HepG2 (cell line): ENCODE results near the gene SLC5A10. TPM values are rescaled to one million over a fixed set of nuclear protein-coding genes. Genes with fewer than 3 reads are reported as not detected.
A peak's percentile ranks its signal among the peaks of the same experiment; 100 is the strongest.

Experiments used
- BRF2 ChIP-seq: sonication (generic); formaldehyde crosslinking; IDR thresholded peaks from 2 replicates; pipeline ENCODE4 v1.8.1; 2022; ENCODE audit warnings: mild to moderate bottlenecking, missing genetic modification reagents
- CAMTA2 ChIP-seq: sonication (generic); formaldehyde crosslinking; IDR thresholded peaks from 2 replicates; pipeline ENCODE4 v1.4.0; 2020; ENCODE audit warnings: mild to moderate bottlenecking, missing genetic modification reagents, borderline replicate concordance
- EHMT2 ChIP-seq: fragments of 200-600 bp; sonication (generic); IDR thresholded peaks from 2 replicates; pipeline ENCODE4 v1.7.0; 2017; ENCODE audit warnings: antibody characterized with exemption, low read depth, low read length, borderline replicate concordance
- HMGA1 ChIP-seq: sonication (generic); formaldehyde crosslinking; conservative IDR thresholded peaks from 2 replicates; pipeline ENCODE4 v1.4.0; 2020; ENCODE audit warnings: missing genetic modification reagents
- HOXA3 ChIP-seq: sonication (generic); formaldehyde crosslinking; IDR thresholded peaks from 2 replicates; pipeline ENCODE4 v1.5.0; 2020; ENCODE audit warnings: missing genetic modification reagents
- MTA3 ChIP-seq: sonication (generic); formaldehyde crosslinking; IDR thresholded peaks from 2 replicates; pipeline ENCODE4 v1.4.0; 2020; ENCODE audit warnings: missing genetic modification reagents
- NCOA2 ChIP-seq: sonication (generic); formaldehyde crosslinking; IDR thresholded peaks from 2 replicates; pipeline ENCODE4 v1.8.0; 2022; ENCODE audit warnings: inconsistent platforms
- NFKB2 ChIP-seq: sonication (generic); formaldehyde crosslinking; IDR thresholded peaks from 2 replicates; pipeline ENCODE4 v1.4.0; 2020; ENCODE audit warnings: missing genetic modification reagents, borderline replicate concordance
- PAX8 ChIP-seq: sonication (generic); formaldehyde crosslinking; IDR thresholded peaks from 2 replicates; pipeline ENCODE4 v1.8.0; 2022; ENCODE audit warnings: mild to moderate bottlenecking, missing genetic modification reagents, borderline replicate concordance
- PHF21A ChIP-seq: sonication (generic); formaldehyde crosslinking; IDR thresholded peaks from 2 replicates; pipeline ENCODE4 v1.5.0; 2020; ENCODE audit warnings: mild to moderate bottlenecking, missing genetic modification reagents
- ZBTB40 ChIP-seq, 2 experiments: fragments of 450-650 bp in 1 of 2; sonication (generic) in 1 of 2; formaldehyde crosslinking in 1 of 2; IDR thresholded peaks; 2 replicates each; pipeline versions ENCODE4 v1.6.1 to v1.8.0; 2016 to 2022; ENCODE audit warnings: antibody characterized with exemption in 1 of 2, mild to moderate bottlenecking in 1 of 2, missing genetic modification reagents in 1 of 2
- ZFP91 ChIP-seq: sonication (generic); formaldehyde crosslinking; IDR thresholded peaks from 2 replicates; pipeline ENCODE4 v1.9.0; 2022; ENCODE audit warnings: missing genetic modification reagents, mild to moderate bottlenecking, borderline replicate concordance
- ZIK1 ChIP-seq: sonication (generic); formaldehyde crosslinking; IDR thresholded peaks from 2 replicates; pipeline ENCODE4 v1.5.0; 2020; ENCODE audit warnings: mild to moderate bottlenecking, low read depth, missing genetic modification reagents, borderline replicate concordance
- ZNF446 ChIP-seq: sonication (generic); formaldehyde crosslinking; IDR thresholded peaks from 2 replicates; pipeline ENCODE4 v1.5.0; 2020; ENCODE audit warnings: mild to moderate bottlenecking, missing genetic modification reagents
- ZNF570 ChIP-seq: sonication (generic); formaldehyde crosslinking; IDR thresholded peaks from 2 replicates; pipeline ENCODE4 v1.4.0; 2020; ENCODE audit warnings: mild to moderate bottlenecking, missing genetic modification reagents, borderline replicate concordance
- ZNF672 ChIP-seq: sonication (generic); formaldehyde crosslinking; IDR thresholded peaks from 2 replicates; pipeline ENCODE4 v1.8.1; 2022; ENCODE audit warnings: missing genetic modification reagents
- ZNF816 ChIP-seq: sonication (generic); formaldehyde crosslinking; IDR thresholded peaks from 2 replicates; pipeline ENCODE4 v1.8.0; 2022; ENCODE audit warnings: missing genetic modification reagents, mild to moderate bottlenecking, borderline replicate concordance
- polyA plus RNA-seq, 8 experiments: library from polyadenylated mRNA; depleted of rRNA in 3 of 8; stranded (reverse) in 7 of 8; unstranded in 1 of 8; fragments of >200 nt; fragmentation: Illumina TruSeq in 4 of 8; extraction: Trizol in 4 of 8; gene quantifications; 2 replicates each; pipeline versions ENCODE4 v1.2.1 to v1.2.3, GENCODE V29; 2011 to 2016; ENCODE audit warnings: low read depth in 4 of 8, missing spikeins in 1 of 8, mixed read lengths in 1 of 8; ENCODE audit not compliant: insufficient read depth in 1 of 8
- total RNA-seq, 5 experiments: library from RNA; depleted of rRNA; stranded (reverse); fragments of >200 nt; fragmentation: Illumina TruSeq; extraction: Trizol; gene quantifications; 2 replicates each; pipeline ENCODE4 v1.2.3, GENCODE V29; 2016; ENCODE audit warnings: low read depth in 1 of 5

The SLC5A10 gene
- total and polyA plus RNA-seq, 2 of the 13 experiments (the other 11 are each of a cell fraction or from before 2014, with no cell fraction given): 0.05 TPM; not detected in 1

GRCh38 chr17:18919963-18920362 lies 32.0 kb upstream of the SLC5A10 start (continued):
- TF ChIP-seq ZBTB40 (IDR thresholded peaks at IDR 0.05) (no peak), ZBTB40 (CRISPR knock-in tag; IDR thresholded peaks at IDR 0.05) (no peak), ZNF816 (no peak), MTA3 (CRISPR knock-in tag) (no peak), ZNF570 (CRISPR knock-in tag) (no peak), ZFP91 (CRISPR knock-in tag) (no peak), PHF21A (peak; percentile 28; the same call in 1 of the 2 replicates), ZNF446 (CRISPR knock-in tag) (no peak), EHMT2 (no peak), BRF2 (CRISPR knock-in tag) (no peak), NFKB2 (CRISPR knock-in tag) (no peak), ZIK1 (CRISPR knock-in tag) (no peak), HMGA1 (CRISPR knock-in tag) (no peak), CAMTA2 (no peak), PAX8 (no peak), HOXA3 (CRISPR knock-in tag) (no peak; the same call in 1 of the 2 replicates), ZNF672 (CRISPR knock-in tag) (no peak), NCOA2 (CRISPR knock-in tag) (no peak)
